Endothelial cell of umbilical vein (primary cell): ENCODE results near the gene EPN1. TPM values are rescaled to one million over a fixed set of nuclear protein-coding genes. Genes with fewer than 3 reads are reported as not detected.

Experiments
- BruUV-seq: library from RNA; stranded (reverse); fragments of 400-500 nt; replicated peaks from 2 replicates; lab custom pipeline; 2021; lab: Mats Ljungman, UMichigan
- CTCF ChIA-PET: fragments of 300-600, 350-600 bp; sonication (Branson Sonifier 250); formaldehyde crosslinking; loops from one replicate; lab custom pipeline; 2021; ENCODE audit warnings: antibody characterized with exemption, inconsistent platforms; lab: Charles Lee
- POLR2A ChIA-PET: fragments of 300-600, 350-600 bp; sonication (Branson Sonifier 250); formaldehyde crosslinking; loops from one replicate; lab custom pipeline; 2021; ENCODE audit warnings: antibody characterized with exemption, inconsistent platforms; lab: Charles Lee
- DNase-seq: peaks from one replicate; pipeline ENCODE4 v3.0.0-alpha.2; 2011; ENCODE audit warnings: low read depth, low spot score
- FAIRE-seq: peaks from 2 replicates; lab custom pipeline; 2011; peaks lifted over from hg19 to GRCh38; lab: Jason Lieb, UNC
- H2AFZ ChIP-seq: 2 replicates; pipeline ENCODE4 v1.6.0; 2012; ENCODE audit warnings: low read depth, low read length, control low read depth, inconsistent platforms
- H3K27ac ChIP-seq: 2 replicates; pipeline ENCODE4 v1.5.1; 2011; ENCODE audit warnings: low read depth, mild to moderate bottlenecking, control low read depth, low read length, moderate library complexity; ENCODE audit not compliant: insufficient read depth
- H3K27me3 ChIP-seq, 2 experiments: 2 replicates each; pipeline versions ENCODE4 v1.6.0 to v1.6.1; 2011; ENCODE audit warnings: low read length in 2 of 2, mixed read lengths in 1 of 2; ENCODE audit not compliant: control insufficient read depth in 2 of 2, insufficient read depth in 2 of 2
- H3K36me3 ChIP-seq, 2 experiments: 2 replicates in 1 of 2; 3 replicates in 1 of 2; pipeline ENCODE4 v1.5.1; 2011; ENCODE audit warnings: low read length in 2 of 2, mild to moderate bottlenecking in 1 of 2, moderate library complexity in 1 of 2; ENCODE audit not compliant: control insufficient read depth in 2 of 2, insufficient read depth in 2 of 2; ENCODE audit errors: extremely low read depth in 1 of 2
- H3K4me1 ChIP-seq: 3 replicates; pipeline ENCODE4 v1.5.1; 2011; ENCODE audit warnings: mild to moderate bottlenecking, low read length; ENCODE audit not compliant: control insufficient read depth, insufficient read depth; ENCODE audit errors: extremely low read depth
- H3K4me2 ChIP-seq: 2 replicates; pipeline ENCODE4 v1.6.1; 2011; ENCODE audit warnings: low read length, control low read depth, mixed read lengths; ENCODE audit not compliant: insufficient read depth
- H3K4me3 ChIP-seq, 3 experiments: fragments of 200-600 bp in 1 of 3; sonication (generic), shearing (Covaris generic) in 1 of 3; replicated peaks in 1 of 3; 2 replicates each; pipeline ENCODE4 v1.5.1; 2011 to 2016; ENCODE audit warnings: control low read depth in 3 of 3, low read length in 3 of 3, mild to moderate bottlenecking in 2 of 3, inconsistent platforms in 1 of 3, low read depth in 1 of 3, moderate library complexity in 1 of 3; ENCODE audit not compliant: insufficient read depth in 1 of 3
- H3K79me2 ChIP-seq: 2 replicates; pipeline ENCODE4 v1.6.0; 2012; ENCODE audit warnings: low read length, inconsistent platforms; ENCODE audit not compliant: control insufficient read depth, insufficient read depth
- H3K9ac ChIP-seq: replicated peaks from 2 replicates; pipeline ENCODE3; 2011; ENCODE audit warnings: low read length, control low read depth; ENCODE audit not compliant: insufficient read depth; ENCODE audit errors: extremely low read depth
- H3K9me1 ChIP-seq: replicated peaks from 3 replicates; pipeline ENCODE4 v1.6.0; 2011; ENCODE audit warnings: mild to moderate bottlenecking, low read length; ENCODE audit not compliant: control insufficient read depth, insufficient read depth; ENCODE audit errors: extremely low read depth
- H3K9me3 ChIP-seq: replicated peaks from 2 replicates; pipeline ENCODE4 v1.5.1; 2012; ENCODE audit warnings: low read length, inconsistent platforms; ENCODE audit not compliant: control insufficient read depth, insufficient read depth
- H4K20me1 ChIP-seq: replicated peaks from 2 replicates; pipeline ENCODE3; 2011; ENCODE audit warnings: mild to moderate bottlenecking, low read length; ENCODE audit not compliant: control insufficient read depth, insufficient read depth; ENCODE audit errors: extremely low read depth
- EZH2 ChIP-seq: IDR thresholded peaks from 2 replicates; pipeline ENCODE4 v1.6.1; 2012; ENCODE audit warnings: borderline replicate concordance, low read depth, mild to moderate bottlenecking, moderate library complexity, low read length, inconsistent platforms; ENCODE audit not compliant: severe bottlenecking
- FOS ChIP-seq: IDR thresholded peaks from 2 replicates; pipeline ENCODE4 v1.6.1; 2011; ENCODE audit warnings: mild to moderate bottlenecking, low read length, moderate library complexity, borderline replicate concordance; ENCODE audit not compliant: insufficient read depth
- GATA2 ChIP-seq: IDR thresholded peaks from 2 replicates; pipeline ENCODE4 v1.7.0; 2011; ENCODE audit warnings: low read depth, mild to moderate bottlenecking, moderate library complexity, mixed read lengths, low read length; ENCODE audit not compliant: insufficient read length, insufficient read depth
- JUN ChIP-seq: IDR thresholded peaks from 2 replicates; pipeline ENCODE4 v1.6.1; 2011; ENCODE audit warnings: borderline replicate concordance, low read depth; ENCODE audit not compliant: insufficient read length, insufficient read depth
- MYC ChIP-seq: IDR thresholded peaks from one replicate; pipeline ENCODE4 v1.6.1; 2011; ENCODE audit warnings: mild to moderate bottlenecking, low read depth, low read length
- POLR2A ChIP-seq: IDR thresholded peaks from 2 replicates; pipeline ENCODE4 v1.6.1; 2012; ENCODE audit warnings: low read depth, mild to moderate bottlenecking, control low read depth, low read length
- POLR2AphosphoS5 ChIP-seq: IDR thresholded peaks from 2 replicates; pipeline ENCODE4 v1.6.1; 2012; ENCODE audit warnings: low read depth, mild to moderate bottlenecking, control low read depth, low read length, moderate library complexity; ENCODE audit not compliant: insufficient read depth
- dilution Hi-C: fragments of 300-500 bp; cut with MboI; formaldehyde crosslinking; loops from one replicate; pipeline ENCODE4 v1.15.0; 2019; ENCODE audit warnings: low sequenced_read_pairs; ENCODE audit not compliant: extremely low pct_ligation_motif_present
- intact Hi-C: fragments of 100-400 bp; cut with micrococcal nuclease; formaldehyde crosslinking; loops from one replicate; pipeline ENCODE4 v1.10.0; 2022
- polyA plus RNA-seq, 4 experiments: library from polyadenylated mRNA; depleted of rRNA in 3 of 4; stranded (reverse) in 3 of 4; unstranded in 1 of 4; fragments of >200 nt; gene quantifications; 2 replicates each; pipeline versions ENCODE4 v1.2.1 to v1.2.3, GENCODE V29; 2011 to 2012; ENCODE audit warnings: missing spikeins in 1 of 4
- total RNA-seq: library from RNA; stranded (reverse); gene quantifications from 2 replicates; pipeline ENCODE4 v1.2.3, GENCODE V29; 2021
- TF ChIP-seq, protein P1 (sequence below): IDR thresholded peaks from 2 replicates; pipeline ENCODE4 v1.6.1; 2011; ENCODE audit not compliant: insufficient read depth, insufficient read length
- TF ChIP-seq, protein P2 (sequence below), 2 donors: IDR thresholded peaks; 1 replicate in 1 of 2; 2 replicates in 1 of 2; pipeline ENCODE4 v1.5.1; 2011; ENCODE audit warnings: low read length in 2 of 2, mild to moderate bottlenecking in 2 of 2, moderate library complexity in 2 of 2, control low read depth in 1 of 2, inconsistent platforms in 1 of 2, low read depth in 1 of 2; ENCODE audit not compliant: insufficient read depth in 1 of 2; ENCODE audit errors: extremely low read depth in 1 of 2

EPN1 gene
- total and polyA plus RNA-seq, 2 donors (not counting 3 experiments of a cell fraction or from before 2014, with no cell fraction given), result 87.2 to 138 TPM

DNA sequence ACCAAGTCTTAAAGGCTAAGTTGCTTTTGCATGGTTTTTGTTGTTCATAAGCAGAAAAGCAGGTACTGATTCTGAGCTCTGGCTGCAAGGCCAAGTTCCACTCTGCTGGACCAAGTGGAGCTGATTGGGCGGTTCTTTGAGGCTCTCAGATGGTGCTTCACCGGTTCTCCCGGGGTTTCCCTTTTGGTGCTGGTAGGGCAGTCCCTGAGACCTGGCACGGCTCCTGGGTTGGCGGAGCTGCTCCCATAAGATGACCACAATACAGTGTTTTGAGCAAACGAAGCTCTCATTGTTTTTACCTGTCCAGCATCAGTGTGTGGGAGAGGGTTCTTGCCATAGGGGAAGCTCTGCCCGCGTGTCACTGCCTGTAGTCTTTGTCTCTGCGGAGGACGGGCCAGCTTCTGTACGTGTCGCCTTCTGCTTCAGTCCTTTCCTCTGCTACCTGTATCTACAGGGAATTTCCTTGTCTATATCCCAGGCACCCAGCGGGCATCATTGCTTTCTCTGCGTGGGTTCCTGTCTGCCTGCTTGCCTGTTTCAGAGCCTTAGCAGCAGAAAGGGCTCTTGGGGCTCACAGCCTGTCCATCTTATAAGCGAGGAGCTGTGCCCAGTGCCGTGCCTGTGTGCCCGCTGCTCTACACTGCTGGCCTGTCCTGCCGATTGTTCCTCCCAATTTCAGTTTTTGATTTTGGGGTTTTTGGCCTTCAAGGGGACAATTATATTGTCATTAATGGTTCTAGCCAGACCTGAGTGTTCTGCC is 17.9 kb upstream of the EPN1 start:
- DNase-seq (no peak), FAIRE-seq (peak; percentile 4)
- no peak overlapping the region for H3K27ac ChIP-seq
- POLR2A ChIA-PET, result interaction anchor here (0.6 to 1.0 kb wide), 2 partner anchors 14 to 73 kb away, joined by 3 to 8 read pairs; no protein-coding TSS in a partner anchor
- peak overlapping the region; percentile 96 for H3K4me2 ChIP-seq
- no peaks in the 10 kb centered on the region for H3K9me3 ChIP-seq
- CTCF ChIA-PET, result interaction anchor here (0.8 to 2.2 kb wide), 4 partner anchors 10 to 21 kb away, joined by 3 to 22 read pairs (median 3); no protein-coding TSS in a partner anchor
- no peaks in the 10 kb centered on the region for H3K27me3 ChIP-seq
- H3K4me1 ChIP-seq, result peaks cover 25% of the 10 kb centered on the region
- H3K36me3 ChIP-seq, result peaks cover 2 to 26% of the 10 kb centered on the region in 2 experiments
- H4K20me1 ChIP-seq, result peaks cover 12% of the 10 kb centered on the region
- TF ChIP-seq MYC, result no peak
- TF ChIP-seq POLR2A, result no peak
- TF ChIP-seq, protein P1, sequence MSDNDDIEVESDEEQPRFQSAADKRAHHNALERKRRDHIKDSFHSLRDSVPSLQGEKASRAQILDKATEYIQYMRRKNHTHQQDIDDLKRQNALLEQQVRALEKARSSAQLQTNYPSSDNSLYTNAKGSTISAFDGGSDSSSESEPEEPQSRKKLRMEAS, result no peak
- TF ChIP-seq, protein P2, sequence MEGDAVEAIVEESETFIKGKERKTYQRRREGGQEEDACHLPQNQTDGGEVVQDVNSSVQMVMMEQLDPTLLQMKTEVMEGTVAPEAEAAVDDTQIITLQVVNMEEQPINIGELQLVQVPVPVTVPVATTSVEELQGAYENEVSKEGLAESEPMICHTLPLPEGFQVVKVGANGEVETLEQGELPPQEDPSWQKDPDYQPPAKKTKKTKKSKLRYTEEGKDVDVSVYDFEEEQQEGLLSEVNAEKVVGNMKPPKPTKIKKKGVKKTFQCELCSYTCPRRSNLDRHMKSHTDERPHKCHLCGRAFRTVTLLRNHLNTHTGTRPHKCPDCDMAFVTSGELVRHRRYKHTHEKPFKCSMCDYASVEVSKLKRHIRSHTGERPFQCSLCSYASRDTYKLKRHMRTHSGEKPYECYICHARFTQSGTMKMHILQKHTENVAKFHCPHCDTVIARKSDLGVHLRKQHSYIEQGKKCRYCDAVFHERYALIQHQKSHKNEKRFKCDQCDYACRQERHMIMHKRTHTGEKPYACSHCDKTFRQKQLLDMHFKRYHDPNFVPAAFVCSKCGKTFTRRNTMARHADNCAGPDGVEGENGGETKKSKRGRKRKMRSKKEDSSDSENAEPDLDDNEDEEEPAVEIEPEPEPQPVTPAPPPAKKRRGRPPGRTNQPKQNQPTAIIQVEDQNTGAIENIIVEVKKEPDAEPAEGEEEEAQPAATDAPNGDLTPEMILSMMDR (IDR thresholded peaks at IDR 0.05; ENCODE audit: extremely low read depth in 1 of 2, insufficient read depth in 1 of 2, low read depth in 1 of 2, low read length in 2 of 2), result no peak
- TF ChIP-seq JUN, result no peak
- TF ChIP-seq FOS, result no peak
- TF ChIP-seq EZH2, result no peak
- TF ChIP-seq POLR2AphosphoS5, result no peak
- TF ChIP-seq GATA2, result no peak
- no TSS peak for BruUV-seq
- dilution Hi-C loops, result no loop called here
- H3K4me3 ChIP-seq, result peak overlapping the region in 2 of 3 experiments; percentile 94 to 98
- peaks cover 72% of the 10 kb centered on the region for H3K79me2 ChIP-seq
- intact Hi-C loops, result loop anchor here (10.0 kb wide), 3 partner anchors 322 to 1192 kb away; partner anchors contain the start of genes KMT5C, LENG9 and ZNF787
- no peak overlapping the region for H2AFZ ChIP-seq
- H3K9ac ChIP-seq, result peak overlapping the region; percentile 97
- H3K9me1 ChIP-seq, result no peaks in the 10 kb centered on the region
